Neural cell (in vitro differentiated cells): ENCODE measurements around the gene CSF1. TPM values are rescaled to one million over a fixed set of nuclear protein-coding genes. Genes with fewer than 3 reads are reported as not detected.

ENCODE experiments used
- H2AFZ ChIP-seq: fragments of 200-600, 300-800 bp; sonication (generic), shearing (Covaris generic); 2 replicates; pipeline ENCODE4 v1.6.0; 2014; ENCODE audit warnings: low read depth, mild to moderate bottlenecking, antibody characterized with exemption, low read length, moderate library complexity
- H3F3A ChIP-seq: fragments of 200-600 bp; shearing (Covaris generic); 2 replicates; pipeline ENCODE4 v1.6.1; 2016; ENCODE audit warnings: mild to moderate bottlenecking, moderate library complexity, mixed read lengths, antibody characterized with exemption, low read length; ENCODE audit not compliant: insufficient read depth, poor library complexity, severe bottlenecking
- H3K27ac ChIP-seq: fragments of 200-600, 300-800 bp; sonication (generic), shearing (Covaris generic); 2 replicates; pipeline ENCODE4 v1.5.1; 2014; ENCODE audit warnings: mild to moderate bottlenecking, low read length, moderate library complexity
- H3K27me3 ChIP-seq: fragments of 300-800, 200-600 bp; sonication (generic), shearing (Covaris generic); 2 replicates; pipeline ENCODE4 v1.6.0; 2014; ENCODE audit warnings: mild to moderate bottlenecking, low read depth, low read length, moderate library complexity; ENCODE audit not compliant: insufficient read depth
- H3K36me3 ChIP-seq: fragments of 300-800, 200-600 bp; sonication (generic), shearing (Covaris generic); 2 replicates; pipeline ENCODE4 v1.5.1; 2014; ENCODE audit warnings: mild to moderate bottlenecking, antibody characterized with exemption, low read length, moderate library complexity; ENCODE audit not compliant: insufficient read depth
- H3K4me2 ChIP-seq: fragments of 300-800, 200-600 bp; sonication (generic), shearing (Covaris generic); 2 replicates; pipeline ENCODE4 v1.6.0; 2014; ENCODE audit warnings: mild to moderate bottlenecking, low read length
- H3K4me3 ChIP-seq: fragments of 300-800, 200-600 bp; sonication (generic), shearing (Covaris generic); 2 replicates; pipeline ENCODE4 v1.5.1; 2014; ENCODE audit warnings: mild to moderate bottlenecking, low read length, moderate library complexity
- H3K79me2 ChIP-seq: fragments of 200-600 bp; shearing (Covaris generic); replicated peaks from 2 replicates; pipeline ENCODE4 v1.6.0; 2014; ENCODE audit warnings: mild to moderate bottlenecking, low read length, moderate library complexity; ENCODE audit not compliant: insufficient read depth
- H3K9ac ChIP-seq: fragments of 300-800, 200-600 bp; sonication (generic), shearing (Covaris generic); 2 replicates; pipeline ENCODE4 v1.6.1; 2016; ENCODE audit warnings: mild to moderate bottlenecking, low read length, mixed read lengths
- H3K9me2 ChIP-seq: fragments of 200-600 bp; shearing (Covaris generic); 2 replicates; pipeline ENCODE4 v1.6.1; 2016; ENCODE audit warnings: mild to moderate bottlenecking, low read length, mixed read lengths; ENCODE audit not compliant: insufficient read depth
- H3K9me3 ChIP-seq: fragments of 200-600, 300-800 bp; sonication (generic), shearing (Covaris generic); 2 replicates; pipeline ENCODE4 v1.6.1; 2016; ENCODE audit warnings: mild to moderate bottlenecking, mixed run types, low read length, moderate library complexity, mixed read lengths
- H4K20me1 ChIP-seq: fragments of 200-600 bp; shearing (Covaris generic); 2 replicates; pipeline ENCODE4 v1.6.1; 2016; ENCODE audit warnings: mild to moderate bottlenecking, mixed run types; ENCODE audit not compliant: insufficient read depth
- CTCF ChIP-seq: fragments of 450-650 bp; IDR thresholded peaks from 2 replicates; pipeline ENCODE4 v1.5.1; 2014; ENCODE audit warnings: antibody characterized with exemption, mild to moderate bottlenecking, moderate library complexity; ENCODE audit not compliant: poor library complexity, severe bottlenecking
- EP300 ChIP-seq: fragments of 450-650 bp; conservative IDR thresholded peaks from 2 replicates; pipeline ENCODE4 v1.6.1; 2014; ENCODE audit warnings: antibody characterized with exemption, mild to moderate bottlenecking, moderate library complexity; ENCODE audit not compliant: poor library complexity, severe bottlenecking
- EZH2 ChIP-seq: fragments of 200-600, 300-800 bp; shearing (Covaris generic), sonication (generic); IDR thresholded peaks from 2 replicates; pipeline ENCODE4 v1.6.1; 2014; ENCODE audit warnings: antibody characterized with exemption, low read length, borderline replicate concordance, mild to moderate bottlenecking; ENCODE audit not compliant: insufficient read depth, poor library complexity, severe bottlenecking
- MXI1 ChIP-seq: fragments of 450-650 bp; conservative IDR thresholded peaks from 2 replicates; pipeline ENCODE4 v1.6.1; 2014; ENCODE audit warnings: antibody characterized with exemption, mild to moderate bottlenecking; ENCODE audit not compliant: poor library complexity, severe bottlenecking
- POLR2AphosphoS5 ChIP-seq: IDR thresholded peaks from 2 replicates; pipeline ENCODE4 v1.6.1; 2012
- RAD21 ChIP-seq: fragments of 450-650 bp; conservative IDR thresholded peaks from 2 replicates; pipeline ENCODE4 v1.6.1; 2014; ENCODE audit warnings: antibody characterized with exemption, mild to moderate bottlenecking, moderate library complexity
- REST ChIP-seq: IDR thresholded peaks from 2 replicates; pipeline ENCODE4 v1.6.1; 2012; ENCODE audit warnings: borderline replicate concordance
- SMC3 ChIP-seq: fragments of 450-650 bp; conservative IDR thresholded peaks from 2 replicates; pipeline ENCODE4 v1.6.1; 2014; ENCODE audit warnings: antibody characterized with exemption, mild to moderate bottlenecking, moderate library complexity; ENCODE audit not compliant: poor library complexity
- TAF1 ChIP-seq: IDR thresholded peaks from 2 replicates; pipeline ENCODE4 v1.6.1; 2012; ENCODE audit warnings: low read depth
- polyA plus RNA-seq: library from polyadenylated mRNA; depleted of rRNA; stranded (reverse); fragments of >200 nt; gene quantifications from 2 replicates; pipeline ENCODE4 v1.2.3, GENCODE V29; 2014

The CSF1 gene
- polyA plus RNA-seq, 1 donor from 2014 or later = 0.30 TPM

GRCh38 chr1:109906839-109907180 lies 3.8 kb upstream of the CSF1 start:
- Histone ChIP-seq H3K27ac (no peak overlapping the region), H3F3A (no peaks in the 10 kb centered on the region), H3K36me3 (no peaks in the 10 kb centered on the region), H3K79me2 (no peaks in the 10 kb centered on the region), H4K20me1 (no peaks in the 10 kb centered on the region), H3K27me3 (peaks cover 23% of the 10 kb centered on the region), H3K9me2 (no peaks in the 10 kb centered on the region), H2AFZ (no peak overlapping the region), H3K9ac (no peak overlapping the region), H3K9me3 (no peaks in the 10 kb centered on the region), H3K4me3 (no peak overlapping the region), H3K4me2 (no peak overlapping the region)
- TF ChIP-seq TAF1 = no peak
- no peak for TF ChIP-seq SMC3
- TF ChIP-seq MXI1 = no peak
- TF ChIP-seq POLR2AphosphoS5 = no peak
- TF ChIP-seq RAD21 = no peak
- TF ChIP-seq EZH2 = no peak
- no peak for TF ChIP-seq REST
- TF ChIP-seq CTCF = no peak
- no peak for TF ChIP-seq EP300

- Histone ChIP-seq H3K4me2 (no peak overlapping the region), H3K9ac (no peak overlapping the region), H3F3A (no peaks in the 10 kb centered on the region), H3K27ac (no peak overlapping the region), H3K36me3 (no peaks in the 10 kb centered on the region), H3K79me2 (no peaks in the 10 kb centered on the region), H3K9me3 (no peaks in the 10 kb centered on the region), H4K20me1 (no peaks in the 10 kb centered on the region), H3K27me3 (peaks cover 28% of the 10 kb centered on the region), H3K9me2 (no peaks in the 10 kb centered on the region), H2AFZ (no peak overlapping the region), H3K4me3 (no peak overlapping the region)
- TF ChIP-seq CTCF (no peak), MXI1 (no peak), EP300 (no peak), TAF1 (no peak), REST (no peak), EZH2 (no peak), RAD21 (no peak), SMC3 (no peak), POLR2AphosphoS5 (no peak)
Measured at GRCh38 chr1:109907190-109907774, 3.4 kb upstream of the CSF1 start.
